IMR-90 (cell line): ENCODE results near the gene CACNA1D. TPM values are rescaled to one million over a fixed set of nuclear protein-coding genes. Genes with fewer than 3 reads are reported as not detected.

ENCODE experiments used
- ATAC-seq: fragments of 200-7000 bp; cut with Tn5 transposase; 2 replicates; pipeline ENCODE4 v1.9.1; 2020; ENCODE audit warnings: low read depth, mild to moderate bottlenecking, moderate library complexity
- BruUV-seq: library from RNA; stranded (reverse); fragments of 400-500 nt; replicated peaks from 2 replicates; lab custom pipeline; 2021; lab: Mats Ljungman, UMichigan
- CTCF ChIA-PET: fragments of 300-600 bp; formaldehyde crosslinking; extraction: SDS; loops from one replicate; lab custom pipeline; 2021; ENCODE audit warnings: antibody characterized with exemption; lab: Yijun Ruan, JAX
- POLR2A ChIA-PET: fragments of 300-600 bp; sonication (Branson Sonifier 250); formaldehyde crosslinking; loops from one replicate; lab custom pipeline; 2022; ENCODE audit warnings: antibody characterized with exemption; ENCODE audit not compliant: unreplicated experiment; lab: Charles Lee
- DNase-seq: peaks from one replicate; pipeline ENCODE4 v3.0.0; 2013
- H2AFZ ChIP-seq: replicated peaks from 2 replicates; pipeline ENCODE3; 2013; ENCODE audit warnings: low read length, mild to moderate bottlenecking; ENCODE audit not compliant: poor library complexity
- H2AK5ac ChIP-seq: 2 replicates; pipeline ENCODE4 v1.6.1; 2013; ENCODE audit warnings: low read depth, low read length, inconsistent platforms
- H2AK9ac ChIP-seq: replicated peaks from 2 replicates; pipeline ENCODE3; 2013; ENCODE audit warnings: mild to moderate bottlenecking, low read depth, low read length, moderate library complexity; ENCODE audit not compliant: poor library complexity
- H2BK120ac ChIP-seq: 2 replicates; pipeline ENCODE4 v1.6.1; 2013; ENCODE audit warnings: low read depth, low read length, inconsistent platforms
- H2BK15ac ChIP-seq: 3 replicates; pipeline ENCODE4 v1.6.1; 2013; ENCODE audit warnings: low read depth, low read length, inconsistent platforms
- H2BK20ac ChIP-seq: 2 replicates; pipeline ENCODE4 v1.6.1; 2013; ENCODE audit warnings: low read depth, mild to moderate bottlenecking, inconsistent platforms, low read length, moderate library complexity
- H2BK5ac ChIP-seq: 2 replicates; pipeline ENCODE4 v1.6.1; 2013; ENCODE audit warnings: mild to moderate bottlenecking, low read depth, low read length, inconsistent platforms; ENCODE audit not compliant: poor library complexity, severe bottlenecking
- H3K14ac ChIP-seq: replicated peaks from 2 replicates; pipeline ENCODE4 v1.6.1; 2013; ENCODE audit warnings: low read depth, low read length, inconsistent platforms
- H3K18ac ChIP-seq: 2 replicates; pipeline ENCODE4 v1.6.1; 2013; ENCODE audit warnings: low read depth, low read length, control low read depth
- H3K23ac ChIP-seq: 2 replicates; pipeline ENCODE4 v1.6.1; 2013; ENCODE audit warnings: low read depth, low read length, inconsistent platforms
- H3K27ac ChIP-seq: 2 replicates; pipeline ENCODE4 v1.5.1; 2013; ENCODE audit warnings: mild to moderate bottlenecking, control low read depth, low read length; ENCODE audit not compliant: insufficient read depth
- H3K27me3 ChIP-seq: 2 replicates; pipeline ENCODE4 v1.6.1; 2013; ENCODE audit warnings: low read length; ENCODE audit not compliant: control insufficient read depth, insufficient read depth
- H3K36me3 ChIP-seq: 2 replicates; pipeline ENCODE4 v1.6.1; 2013; ENCODE audit warnings: low read length, mixed read lengths; ENCODE audit not compliant: control insufficient read depth, insufficient read depth
- H3K4ac ChIP-seq: 2 replicates; pipeline ENCODE4 v1.6.1; 2013; ENCODE audit warnings: low read depth, low read length, inconsistent platforms
- H3K4me1 ChIP-seq: 2 replicates; pipeline ENCODE4 v1.6.1; 2013; ENCODE audit warnings: low read length, mixed read lengths; ENCODE audit not compliant: control insufficient read depth, insufficient read depth
- H3K4me2 ChIP-seq: 2 replicates; pipeline ENCODE4 v1.6.1; 2013; ENCODE audit warnings: low read depth, mild to moderate bottlenecking, control low read depth, low read length, moderate library complexity
- H3K4me3 ChIP-seq: 2 replicates; pipeline ENCODE4 v1.5.1; 2013; ENCODE audit warnings: low read depth, mild to moderate bottlenecking, control low read depth, low read length, moderate library complexity; ENCODE audit not compliant: insufficient read depth
- H3K56ac ChIP-seq: 2 replicates; pipeline ENCODE4 v1.6.1; 2013; ENCODE audit warnings: low read length, inconsistent platforms; ENCODE audit not compliant: insufficient read depth; ENCODE audit errors: extremely low read depth
- H3K79me1 ChIP-seq, 2 experiments: 2 replicates each; pipeline ENCODE4 v1.6.1; 2013; ENCODE audit warnings: low read length in 2 of 2, inconsistent platforms in 1 of 2, low read depth in 1 of 2
- H3K9ac ChIP-seq: 2 replicates; pipeline ENCODE4 v1.6.1; 2013; ENCODE audit warnings: low read depth, low read length, control low read depth
- H3K9me1 ChIP-seq: 2 replicates; pipeline ENCODE4 v1.6.1; 2013; ENCODE audit warnings: low read length, inconsistent platforms; ENCODE audit not compliant: insufficient read depth
- H3K9me3 ChIP-seq: 2 replicates; pipeline ENCODE4 v1.6.1; 2013; ENCODE audit warnings: low read length; ENCODE audit not compliant: control insufficient read depth, insufficient read depth
- H4K20me1 ChIP-seq: 2 replicates; pipeline ENCODE4 v1.6.1; 2013; ENCODE audit warnings: low read length, inconsistent platforms; ENCODE audit not compliant: insufficient read depth
- H4K5ac ChIP-seq: 2 replicates; pipeline ENCODE4 v1.6.1; 2013; ENCODE audit warnings: mild to moderate bottlenecking, low read depth, low read length, control low read depth
- H4K8ac ChIP-seq, 2 experiments: 2 replicates each; pipeline ENCODE4 v1.6.1; 2013; ENCODE audit warnings: low read depth in 2 of 2, low read length in 2 of 2, control low read depth in 1 of 2, inconsistent platforms in 1 of 2
- H4K91ac ChIP-seq: 2 replicates; pipeline ENCODE4 v1.6.1; 2013; ENCODE audit warnings: low read depth, low read length, inconsistent platforms; ENCODE audit not compliant: insufficient read depth
- RAD21 ChIP-seq: IDR thresholded peaks from 2 replicates; pipeline ENCODE4 v1.6.1; 2012; ENCODE audit warnings: low read length, improper control_type of control experiment
- WGBS, 2 experiments: methylation state at CpG; one replicate each; pipeline versions ENCODE4 v1.1.5 to v1.1.7; 2013; ENCODE audit warnings: missing lambda C conversion rate in 2 of 2; ENCODE audit not compliant: insufficient read length in 1 of 2; ENCODE audit errors: extremely low coverage in 2 of 2; 5-methylcytosine and 5-hydroxymethylcytosine counted together
- dilution Hi-C: fragments of 300-500 bp; cut with HindIII; formaldehyde crosslinking; loops from one replicate; pipeline ENCODE4 v1.14.3; 2018; ENCODE audit warnings: low sequenced_read_pairs; ENCODE audit not compliant: unreplicated experiment
- in situ Hi-C: fragments of 300-500 bp; cut with MboI; formaldehyde crosslinking; loops from 3 replicates; pipeline ENCODE4 v1.14.3; 2019; ENCODE audit warnings: low sequenced_read_pairs, inconsistent platforms, mixed read lengths
- intact Hi-C: fragments of 100-400 bp; cut with micrococcal nuclease; formaldehyde crosslinking; loops from 2 replicates; pipeline ENCODE4 v1.10.0; 2022
- polyA plus RNA-seq, 3 experiments: library from polyadenylated mRNA; depleted of rRNA; stranded (reverse); fragments of >200 nt; gene quantifications; 2 replicates each; pipeline ENCODE4 v1.2.3, GENCODE V29; 2012; ENCODE audit warnings: low replicate concordance in 1 of 3
- total RNA-seq: library from RNA; depleted of rRNA; stranded (reverse); fragments of >200 nt; gene quantifications from 2 replicates; pipeline ENCODE4 v1.2.3, GENCODE V29; 2012

The CACNA1D gene
- total and polyA plus RNA-seq, 2 of the 4 experiments (the other 2 are of a cell fraction), result 0.07 TPM; not detected in 1

GRCh38 chr3:53650928-53651661, 156.7 kb downstream of the CACNA1D start:
- no peak overlapping the region for H2BK20ac ChIP-seq
- CTCF ChIA-PET, result no interaction called here
- H3K79me1 ChIP-seq, result no peaks in the 10 kb centered on the region
- no CpG with 5 or more reads among the region's 5 CpGs for WGBS, 2 experiments
- H3K4me2 ChIP-seq, result no peak overlapping the region
- H3K23ac ChIP-seq, result no peak overlapping the region
- no peak for TF ChIP-seq RAD21
- in situ Hi-C loops (no loop called here), intact Hi-C loops (no loop called here), dilution Hi-C loops (no loop called here)
- no peaks in the 10 kb centered on the region for H4K20me1 ChIP-seq
- no peak overlapping the region for H2BK120ac ChIP-seq
- H3K27ac ChIP-seq, result no peak overlapping the region
- no peaks in the 10 kb centered on the region for H3K36me3 ChIP-seq
- H3K4ac ChIP-seq, result no peak overlapping the region
- no peak overlapping the region for H3K9ac ChIP-seq
- H4K8ac ChIP-seq, result no peak overlapping the region
- H2BK5ac ChIP-seq, result no peak overlapping the region
- H3K9me3 ChIP-seq, result no peaks in the 10 kb centered on the region
- H3K9me1 ChIP-seq, result no peaks in the 10 kb centered on the region; the same call in 1 of the 2 replicates
- no peaks in the 10 kb centered on the region for H3K4me1 ChIP-seq
- H4K5ac ChIP-seq, result no peak overlapping the region
- H3K18ac ChIP-seq, result no peak overlapping the region
- H2BK15ac ChIP-seq, result no peak overlapping the region
- H3K14ac ChIP-seq, result no peak overlapping the region
- POLR2A ChIA-PET, result no interaction called here
- H2AK9ac ChIP-seq, result no peak overlapping the region
- BruUV-seq, result no TSS peak
- DNase-seq (no peak), ATAC-seq (no peak)
- no peak overlapping the region for H3K56ac ChIP-seq
- no peak overlapping the region for H3K4me3 ChIP-seq
- no peak overlapping the region for H2AFZ ChIP-seq
- no peaks in the 10 kb centered on the region for H3K27me3 ChIP-seq
- H4K91ac ChIP-seq, result no peak overlapping the region
- H2AK5ac ChIP-seq, result no peak overlapping the region
